Medulla oblongata (tissue), 1 donor: Measurements from ENCODE around the gene XXYLT1.
"Not testable (repeated sequence)": the region's sequence is repeated elsewhere in the genome, so short reads cannot be mapped to it uniquely, and the experiment has no call there.

Source experiments
- DNase-seq: peaks from one replicate; pipeline ENCODE4 v3.0.0-alpha.2; 2015; ENCODE audit errors: extremely low spot score

Gene XXYLT1

DNA sequence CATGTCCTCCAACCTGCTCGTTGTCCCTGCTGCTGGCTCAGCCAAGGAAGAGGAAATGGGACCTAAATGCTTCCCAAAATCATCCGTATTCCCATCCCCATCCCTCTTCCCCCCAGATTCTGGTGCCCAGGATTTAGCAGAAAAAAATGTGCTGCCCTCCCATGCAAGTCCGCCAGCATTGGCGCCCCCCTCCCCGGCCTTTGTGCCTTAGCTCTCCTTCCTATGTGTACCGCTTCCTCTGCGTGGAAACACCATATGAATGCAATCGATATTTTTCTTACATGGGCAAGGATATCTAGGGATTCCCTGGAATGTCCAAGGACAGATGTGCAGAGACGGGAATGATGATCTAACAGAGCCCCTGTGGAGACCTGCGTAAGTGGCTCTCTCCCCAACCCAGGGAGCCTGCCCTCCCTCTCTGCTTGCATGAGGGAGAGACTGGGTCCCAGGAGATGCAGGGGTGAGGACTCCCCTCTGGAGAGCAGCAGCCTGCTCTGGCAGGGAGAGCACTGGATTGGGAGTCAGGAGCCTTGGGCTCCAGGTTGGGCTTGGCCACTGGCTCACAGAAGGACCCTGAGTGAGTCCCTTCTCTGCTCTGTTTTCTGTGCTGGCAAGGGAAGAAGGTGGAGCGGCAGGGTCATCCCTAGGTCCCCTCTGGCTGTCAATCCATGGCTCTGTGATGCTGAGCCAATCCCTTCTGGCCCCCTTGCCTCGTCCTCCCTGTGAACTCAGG, 227.2 kb downstream of the XXYLT1 start:
- DNase-seq = no peak

DNA sequence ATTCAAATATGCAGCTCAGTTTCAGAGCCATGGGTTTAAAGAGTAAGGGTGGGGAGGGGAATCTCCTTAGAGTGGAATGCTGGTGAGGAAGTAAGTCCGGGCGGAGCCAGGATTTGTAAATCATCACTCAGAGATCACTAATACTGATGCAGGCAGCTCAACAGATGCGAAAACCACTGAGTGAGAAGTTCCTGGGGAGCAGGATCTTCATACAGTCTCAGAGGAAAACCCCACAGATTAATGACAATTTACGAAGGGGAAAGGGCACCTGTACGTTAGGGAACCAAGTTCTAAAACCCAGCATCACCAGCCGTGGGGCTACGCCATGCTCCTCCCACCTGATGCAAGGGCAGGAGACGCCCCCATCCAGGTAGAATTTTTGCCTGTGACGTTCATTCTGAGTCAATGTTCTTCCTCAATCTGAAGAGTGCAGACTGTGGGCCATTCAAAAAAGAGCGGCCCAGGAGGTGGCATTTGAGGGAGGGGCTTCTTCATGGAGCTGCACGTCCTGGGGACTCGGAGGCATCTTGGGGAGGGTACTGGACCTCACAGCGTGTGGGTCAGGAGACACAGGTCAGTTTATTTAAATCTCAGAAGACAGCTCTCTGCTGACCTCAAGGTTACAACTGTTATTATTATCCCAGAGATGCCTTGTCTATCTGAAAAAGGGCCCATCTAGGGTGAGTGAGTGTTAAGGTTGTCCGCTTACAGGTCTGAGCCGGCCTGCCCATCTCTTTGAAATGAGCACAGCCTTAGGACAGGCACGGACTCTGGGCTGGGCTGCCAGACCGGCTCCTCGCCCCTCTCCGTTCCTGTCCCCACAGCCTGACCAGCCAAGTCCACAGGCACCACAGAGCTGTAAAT, 228.0 kb downstream of the XXYLT1 start:
- no peak for DNase-seq

DNA sequence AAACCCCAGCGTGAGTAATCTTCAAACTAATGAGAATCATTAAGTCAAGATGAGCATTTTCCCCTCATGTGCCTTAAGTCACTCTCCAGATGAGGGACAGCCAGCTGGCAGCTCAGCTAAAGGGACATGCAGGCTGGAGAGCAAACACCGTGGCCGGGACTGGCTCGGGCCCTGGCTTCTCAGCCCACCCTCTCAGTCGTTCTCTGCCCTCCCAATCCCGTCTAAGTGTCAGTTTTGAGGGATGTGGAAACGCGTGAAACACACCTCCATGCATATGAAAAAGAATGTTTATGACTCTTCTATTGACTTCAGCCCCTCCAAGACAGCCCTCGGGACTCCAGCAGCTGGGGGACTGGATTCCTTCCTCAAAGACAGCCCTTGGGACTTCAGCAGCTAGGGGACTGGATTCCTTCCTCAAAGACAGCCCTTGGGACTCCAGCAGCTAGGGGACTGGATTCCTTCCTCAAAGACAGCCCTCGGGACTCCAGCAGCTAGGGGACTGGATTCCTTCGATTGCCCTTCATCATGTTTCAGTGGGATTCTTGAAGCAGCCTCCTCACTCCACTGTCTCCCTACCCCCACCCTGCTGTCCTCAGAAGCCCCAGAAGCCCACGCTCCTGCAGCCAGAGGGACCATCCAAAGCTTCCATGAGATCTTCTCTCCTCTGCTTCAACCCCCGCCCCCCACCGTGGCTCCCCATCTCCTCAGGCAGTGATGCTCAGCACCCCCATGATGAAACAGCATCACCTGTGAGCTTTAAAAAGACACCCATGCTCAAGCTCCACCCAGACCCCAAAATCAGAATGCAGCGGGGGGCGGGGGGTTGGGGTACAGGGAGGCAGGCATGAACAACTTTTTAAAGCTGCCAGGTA, 228.9 kb downstream of the XXYLT1 start:
- no peak for DNase-seq

DNA sequence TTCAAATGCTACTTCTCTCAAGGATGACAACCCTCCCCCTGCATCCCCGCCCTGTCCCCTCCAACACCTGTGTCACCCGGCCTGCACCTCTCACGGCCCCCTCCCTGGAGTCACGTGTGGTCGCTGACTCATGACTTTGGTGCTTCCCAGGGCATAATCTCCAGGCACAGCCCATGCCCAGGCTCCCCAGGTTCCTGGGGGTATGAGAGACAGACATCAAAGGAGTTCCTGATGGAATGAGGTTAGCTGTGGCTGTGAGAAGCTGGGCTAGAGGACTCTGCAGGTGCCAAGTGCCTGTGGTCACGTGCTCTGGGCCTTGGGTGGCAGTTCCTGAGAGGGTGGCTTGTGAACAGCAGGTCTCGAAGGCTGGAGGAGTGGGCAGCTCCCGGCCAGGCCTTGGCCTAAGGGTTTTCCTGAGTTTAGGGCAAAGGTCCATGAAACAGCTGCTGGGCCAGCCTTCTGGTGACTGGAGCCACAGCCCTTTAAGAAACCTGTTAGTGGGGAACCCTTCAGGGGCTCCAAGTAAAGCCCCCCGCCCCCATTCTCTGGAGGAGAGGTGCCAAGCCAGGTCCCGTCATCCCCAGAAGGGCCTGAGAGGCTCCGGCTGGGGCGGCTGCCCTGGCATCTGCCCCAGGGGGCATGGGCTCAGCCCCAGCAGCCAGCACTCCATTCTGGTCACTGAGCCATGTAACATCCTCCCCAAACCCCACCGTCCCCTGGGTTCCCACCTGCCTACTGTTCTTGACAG, 230.0 kb downstream of the XXYLT1 start:
- no peak for DNase-seq

DNA sequence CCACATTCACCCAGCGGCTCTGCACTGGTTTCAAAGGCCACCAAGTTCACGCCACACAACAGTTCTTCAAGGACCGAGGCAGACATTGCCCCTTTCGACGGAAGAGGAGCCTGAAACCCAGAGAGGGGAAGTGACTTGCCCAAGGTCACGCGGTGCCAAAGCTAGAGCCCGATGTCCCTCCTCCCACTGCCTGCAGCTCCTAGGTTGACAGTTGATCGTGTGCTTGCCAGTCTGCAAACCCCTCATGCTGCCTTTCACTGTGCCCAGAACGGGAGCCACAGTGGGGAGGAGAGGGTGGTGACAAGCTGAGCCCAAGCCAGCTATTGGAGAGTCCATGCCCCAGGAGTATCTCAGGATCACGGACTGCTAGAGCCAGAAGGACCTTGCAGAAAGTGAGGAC, 230.9 kb downstream of the XXYLT1 start:
- no peak for DNase-seq

DNA sequence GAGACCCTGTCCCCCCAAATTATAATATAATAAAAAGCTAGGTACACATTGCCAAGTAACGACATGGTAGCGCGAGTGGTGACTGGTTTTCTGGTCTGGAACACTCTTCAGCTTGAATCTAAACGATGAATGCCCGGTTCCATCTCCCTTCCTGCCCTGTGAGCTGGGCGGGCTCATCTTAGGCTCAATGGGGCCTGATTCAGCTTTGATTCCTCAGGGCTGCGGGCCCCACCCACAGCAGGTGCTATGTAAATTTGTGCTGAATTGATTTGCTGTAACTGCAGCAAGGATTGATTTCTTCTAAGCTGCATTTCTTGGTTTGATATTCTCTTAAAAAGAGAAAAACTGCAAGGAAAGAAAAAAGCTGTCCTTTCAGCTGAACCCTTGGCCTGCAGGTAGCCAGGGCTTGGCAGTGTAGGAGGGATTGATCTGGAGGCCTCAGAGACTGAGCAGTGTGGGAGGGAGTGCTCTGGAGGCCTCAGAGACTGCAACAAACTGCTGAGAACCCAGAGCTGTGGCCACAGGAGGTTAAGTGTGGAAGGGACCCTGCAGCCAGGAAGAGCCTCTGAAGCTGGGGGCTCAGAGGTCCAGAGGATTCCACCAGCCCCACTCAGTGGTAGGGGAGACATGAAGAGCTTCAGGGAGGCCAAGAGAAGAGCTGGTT, 231.6 kb downstream of the XXYLT1 start:
- DNase-seq = no peak

DNA sequence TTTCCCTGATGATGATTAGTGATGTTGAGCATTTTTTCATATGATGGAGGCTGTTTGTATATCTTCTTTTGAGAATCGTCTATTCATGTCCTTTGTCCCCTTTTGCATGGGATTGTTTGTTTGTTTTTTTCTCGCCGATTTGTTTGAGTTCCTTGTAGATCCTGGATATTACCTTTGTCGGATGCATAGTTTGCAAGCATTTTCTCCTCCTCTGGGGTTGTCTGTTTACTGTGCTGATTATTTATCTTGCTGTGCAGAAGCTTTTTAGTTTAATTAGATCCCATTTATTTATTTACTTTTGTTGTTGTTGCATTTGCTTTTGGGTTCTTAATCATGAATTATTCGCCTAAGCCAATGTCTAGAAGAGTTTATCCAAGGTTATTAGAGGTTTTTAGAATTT, 232.8 kb downstream of the XXYLT1 start:
- DNase-seq = no peak

DNA sequence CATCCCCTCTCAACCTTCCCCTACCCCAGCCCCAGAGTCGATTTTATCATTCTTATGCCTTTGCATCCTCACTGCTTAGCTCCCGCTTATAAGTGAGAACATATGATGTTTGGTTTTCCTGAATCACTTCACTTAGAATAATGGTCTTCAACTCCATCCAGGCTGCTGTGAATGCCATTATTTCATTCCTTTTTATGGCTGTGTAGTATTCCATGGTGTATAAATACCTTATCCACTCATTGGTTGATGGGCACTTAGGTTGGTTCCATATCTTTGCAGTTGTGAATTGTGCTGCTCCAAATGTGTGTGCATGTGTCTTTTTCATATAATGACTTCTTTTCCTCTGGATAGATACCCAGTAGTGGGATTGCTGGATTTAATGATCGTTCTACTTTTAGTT, 233.4 kb downstream of the XXYLT1 start:
- not testable (repeated sequence) for DNase-seq

DNA sequence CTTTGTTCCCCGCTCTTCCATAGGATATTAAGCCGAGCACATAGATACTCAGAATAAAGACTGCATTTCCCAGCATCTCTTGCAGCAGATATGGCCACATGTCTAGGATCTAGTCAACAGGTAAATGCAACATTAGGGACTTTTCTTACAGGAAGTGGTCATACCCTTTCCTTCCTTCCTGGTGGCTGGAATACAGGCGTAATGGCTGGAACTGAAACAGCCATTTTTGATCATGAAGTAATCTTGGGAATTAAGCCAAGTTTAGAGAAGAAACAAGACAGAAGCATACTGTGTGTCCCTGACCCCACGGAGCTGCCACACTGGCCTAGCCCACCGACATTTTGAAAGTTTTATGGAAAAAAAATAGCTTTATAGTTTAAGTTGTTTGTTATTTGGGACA, 234.0 kb downstream of the XXYLT1 start:
- no peak for DNase-seq

DNA sequence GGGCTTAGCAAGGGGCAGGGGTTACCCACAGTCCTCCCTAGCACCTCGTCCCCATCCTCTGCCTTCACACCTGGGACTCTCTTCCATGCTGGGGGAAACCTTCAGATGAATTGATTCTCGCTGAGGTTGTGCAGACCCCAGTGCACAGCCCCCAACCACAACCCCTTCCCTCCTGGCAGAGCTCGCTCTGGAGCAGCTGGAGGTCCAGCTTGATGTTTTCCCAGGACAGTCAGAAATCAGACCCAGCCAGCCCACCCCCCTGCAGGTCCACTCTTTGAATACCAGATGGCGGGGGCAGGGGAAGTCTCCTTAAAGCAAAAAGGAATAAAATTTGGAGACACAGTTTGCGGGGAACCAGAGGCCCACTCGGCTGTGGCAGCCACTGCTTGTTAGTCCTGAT, 234.4 kb downstream of the XXYLT1 start:
- DNase-seq = no peak

DNA sequence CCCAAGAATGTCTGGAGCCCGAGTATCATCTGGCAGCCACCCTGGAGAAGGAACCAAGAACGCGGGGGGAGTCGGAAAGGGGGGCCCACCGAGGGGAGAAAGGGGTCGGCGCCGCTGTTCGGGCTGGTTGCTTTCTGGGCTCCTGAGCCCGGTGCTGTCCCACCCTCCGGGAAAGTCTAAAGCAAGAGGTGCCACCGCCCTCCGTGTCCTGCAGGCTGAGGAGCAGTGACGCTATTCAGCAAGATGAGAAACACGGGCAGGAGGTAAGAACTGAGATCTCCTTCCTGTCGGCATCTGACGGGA, 234.8 kb downstream of the XXYLT1 start:
- DNase-seq = no peak

DNA sequence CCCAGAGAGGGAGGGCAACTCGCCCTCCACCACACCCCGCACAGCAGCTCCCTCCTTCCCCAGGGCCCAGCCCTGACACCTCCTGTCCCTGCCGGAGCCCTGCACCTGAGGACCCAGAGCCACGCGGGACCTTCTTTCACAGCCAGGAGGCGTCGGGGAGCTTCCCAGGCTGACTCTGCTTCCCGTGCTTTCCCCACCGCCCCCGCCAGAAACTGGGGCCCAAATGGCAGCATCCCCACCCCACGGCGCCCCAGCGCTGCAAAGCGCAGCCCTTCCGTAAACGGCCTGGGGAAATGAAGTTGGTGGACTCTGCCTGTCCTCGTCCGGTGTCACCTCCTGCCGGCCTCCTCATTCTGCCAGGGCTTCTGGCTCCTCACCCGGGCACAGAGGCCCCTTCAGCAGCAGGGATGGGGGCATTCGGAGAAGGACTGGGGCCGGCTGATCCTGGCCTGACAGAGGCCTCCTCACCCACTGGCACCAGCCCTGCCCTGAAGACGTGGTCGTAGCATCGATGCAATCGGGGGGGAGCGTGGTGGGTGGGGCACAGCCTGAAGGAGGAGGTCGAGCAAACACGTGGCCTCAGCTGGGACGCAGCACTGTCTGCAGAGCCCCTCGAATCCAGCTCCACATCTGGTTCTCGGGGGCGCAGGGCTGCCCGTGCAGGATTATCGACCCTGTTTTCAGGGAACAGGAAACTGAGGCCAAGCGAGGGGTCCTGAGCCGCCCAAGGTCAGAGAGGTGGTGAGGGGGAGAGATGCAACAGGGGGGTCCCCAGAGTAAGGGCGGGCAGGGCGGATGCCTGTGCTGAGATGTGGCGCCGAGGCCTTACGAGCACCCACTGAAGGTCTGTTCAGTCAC, 235.4 kb downstream of the XXYLT1 start:
- DNase-seq = no peak

DNA sequence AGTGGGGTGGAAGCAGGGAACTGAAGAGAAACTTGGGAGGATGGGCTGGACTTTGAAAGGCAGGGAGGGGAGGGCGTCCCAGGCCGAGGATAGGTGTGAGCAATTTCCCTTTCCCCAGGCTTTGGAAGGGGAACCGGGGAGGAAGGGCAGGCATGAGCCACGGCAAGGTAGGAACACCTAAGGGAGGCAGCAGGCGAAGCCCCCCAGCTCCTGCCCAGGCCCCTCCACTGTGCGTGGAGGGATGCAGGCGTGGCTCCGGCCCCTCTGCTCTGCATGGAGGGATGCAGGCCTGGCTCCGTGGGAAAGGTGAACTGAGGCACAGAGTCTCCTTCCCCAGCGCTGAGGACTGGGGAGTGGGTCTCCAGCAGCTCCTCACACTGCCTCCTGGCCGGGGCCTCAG, 236.4 kb downstream of the XXYLT1 start:
- no peak for DNase-seq

DNA sequence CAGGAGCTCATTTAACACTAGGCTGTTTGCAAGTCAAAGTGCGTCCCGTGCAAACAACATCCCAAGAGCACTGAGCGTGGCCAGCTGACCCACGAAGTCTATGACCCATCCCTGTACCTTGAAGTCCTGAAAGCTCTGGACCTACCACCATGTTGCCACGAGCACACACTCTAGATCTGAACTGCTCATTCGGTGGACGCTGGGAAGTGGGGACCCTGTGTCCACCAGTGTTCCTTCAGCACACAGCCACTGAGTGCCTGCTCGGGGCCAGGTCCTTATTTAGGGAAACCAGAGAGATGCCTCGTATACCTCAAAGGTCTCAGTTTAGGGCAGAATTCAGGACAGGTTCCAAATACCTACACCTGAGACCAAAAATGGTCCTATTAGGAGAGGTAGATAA, 236.9 kb downstream of the XXYLT1 start:
- no peak for DNase-seq

DNA sequence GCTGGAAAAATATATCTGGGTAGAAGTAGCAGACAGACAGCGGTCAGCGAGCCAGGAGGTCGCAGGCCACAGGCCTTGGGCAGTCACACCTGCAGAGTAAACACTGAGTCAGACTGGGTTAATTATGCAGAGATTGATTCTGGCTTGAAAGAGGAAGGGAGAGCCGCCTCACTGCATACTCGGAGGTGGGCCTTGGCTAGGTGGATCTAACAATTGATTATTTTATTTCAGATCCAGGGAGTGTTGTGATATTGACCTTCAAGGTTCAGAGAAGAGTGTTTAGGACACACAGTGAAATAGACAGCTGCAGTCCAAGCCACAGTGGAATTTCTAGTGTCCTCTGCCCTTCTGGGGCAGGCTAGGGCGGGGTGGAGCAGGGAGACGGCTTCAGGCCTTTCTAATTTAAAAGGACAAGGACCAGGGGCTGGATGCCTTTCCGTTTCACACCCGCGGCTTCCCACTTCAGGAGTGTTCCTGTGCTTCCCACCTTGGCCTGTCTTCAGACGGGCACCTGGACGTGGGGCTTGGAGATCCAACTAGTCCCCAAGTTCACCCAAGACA, 237.3 kb downstream of the XXYLT1 start:
- no peak for DNase-seq

DNA sequence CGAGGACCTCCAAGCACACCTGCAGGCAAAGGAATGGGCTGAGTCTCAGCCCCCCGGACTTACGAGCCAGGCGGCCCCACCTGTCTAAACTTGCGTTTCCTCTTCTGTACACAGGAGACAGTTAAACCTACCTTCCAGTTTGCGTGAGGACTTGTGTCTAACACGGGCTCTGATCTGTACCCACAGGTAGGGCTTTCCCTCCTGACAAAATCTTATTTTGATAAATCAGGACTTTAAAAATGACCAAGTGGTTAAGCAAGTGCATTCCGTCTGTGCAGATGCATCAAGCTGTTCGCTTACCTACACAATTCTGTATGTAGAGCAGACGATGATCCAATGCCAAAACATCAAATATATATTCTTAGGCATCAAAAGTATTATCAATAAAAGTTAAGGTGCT, 238.0 kb downstream of the XXYLT1 start:
- no peak for DNase-seq

DNA sequence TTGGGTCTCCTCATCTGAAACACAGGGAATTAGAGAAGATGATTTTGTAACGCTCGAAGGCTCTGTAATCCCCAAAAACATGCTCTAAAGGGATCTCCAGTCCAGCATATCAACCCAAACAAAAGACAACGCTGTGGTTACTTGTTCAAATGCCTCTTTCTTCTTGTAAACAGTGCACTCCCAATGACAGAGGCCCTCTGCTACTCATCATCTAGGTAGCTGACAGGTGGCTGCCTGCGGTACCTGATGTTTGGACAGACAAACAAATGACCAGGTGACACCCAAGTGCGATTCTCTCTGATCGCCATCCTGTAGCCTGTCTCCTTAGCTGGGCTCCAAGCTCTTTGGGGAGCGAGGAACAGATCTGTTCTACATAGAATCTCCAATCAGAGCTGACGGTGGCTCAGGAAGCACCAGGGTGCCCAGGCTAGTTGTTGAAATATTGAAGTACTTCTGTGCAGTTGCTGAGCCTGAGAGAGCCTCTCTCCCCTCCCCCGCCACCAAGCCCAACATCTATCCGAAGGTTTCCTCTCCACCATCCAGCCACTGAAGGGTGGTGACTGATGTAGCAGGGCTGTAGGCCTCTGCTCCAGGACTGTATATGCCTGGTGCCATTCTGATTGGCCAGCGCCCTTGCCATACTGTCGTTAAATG, 238.7 kb downstream of the XXYLT1 start:
- DNase-seq = no peak

DNA sequence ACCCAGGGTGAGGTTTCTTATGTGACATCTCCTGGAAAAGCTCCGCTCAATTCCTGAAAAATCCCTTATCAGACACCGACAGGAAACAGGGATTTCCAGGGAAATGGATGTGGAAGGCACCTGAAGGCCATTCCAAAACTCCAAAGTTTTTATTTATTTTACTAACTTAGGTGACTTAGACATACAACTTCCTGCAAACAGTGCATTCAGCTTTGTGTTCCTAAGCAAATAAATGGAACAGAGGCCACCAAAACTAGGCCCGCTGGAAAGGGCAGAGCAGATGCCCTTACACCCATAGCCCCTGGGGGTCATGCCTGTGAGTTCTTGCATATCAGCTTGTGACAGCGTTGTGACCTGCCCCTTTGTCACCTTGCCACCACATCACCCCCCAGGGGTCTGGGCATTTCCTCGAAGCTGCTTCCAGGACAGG, 239.4 kb downstream of the XXYLT1 start:
- no peak for DNase-seq

DNA sequence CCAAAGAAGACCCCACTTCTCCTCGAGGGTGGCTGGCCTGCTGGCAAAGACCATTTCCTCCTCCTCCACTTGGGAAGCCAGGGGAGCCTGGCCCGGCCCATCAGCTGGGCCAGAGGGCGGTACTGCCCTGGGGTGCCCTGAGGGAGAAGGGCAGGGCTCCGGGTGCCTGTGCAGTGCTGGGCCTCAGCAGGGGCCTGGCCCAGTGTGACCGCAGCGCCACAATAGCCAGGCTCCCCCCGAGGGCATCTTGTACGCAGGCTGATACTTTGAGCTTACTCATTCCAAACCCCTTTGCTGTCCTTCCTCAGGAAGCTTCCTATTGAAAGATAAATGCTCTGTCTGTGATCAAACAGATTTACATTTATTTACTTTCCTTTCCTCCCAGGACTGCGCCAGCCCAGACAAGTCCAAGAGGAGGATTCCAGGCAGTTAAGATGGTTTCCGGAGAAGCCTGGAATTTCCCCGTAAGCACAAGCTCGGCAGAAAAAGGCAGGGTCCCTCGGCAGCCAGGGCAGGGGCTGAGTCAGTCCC, 240.1 kb downstream of the XXYLT1 start:
- no peak for DNase-seq
